BJ (cell line): ENCODE results near the gene FMN1. TPM values are rescaled to one million over a fixed set of nuclear protein-coding genes. Genes with fewer than 3 reads are reported as not detected.

Experiments used
- CTCF ChIA-PET: fragments of 350-600 bp; formaldehyde crosslinking; extraction: SDS; loops from one replicate; lab custom pipeline; 2021; ENCODE audit warnings: antibody characterized with exemption, inconsistent platforms; lab: Yijun Ruan, JAX
- POLR2A ChIA-PET: fragments of 300-600 bp; sonication (Branson Sonifier 250); formaldehyde crosslinking; extraction: SDS; loops from one replicate; lab custom pipeline; 2021; ENCODE audit warnings: antibody characterized with exemption; lab: Charles Lee
- DNase-seq: peaks from one replicate; pipeline ENCODE4 v3.0.0-alpha.2; 2011; ENCODE audit warnings: low read depth
- H3K27me3 ChIP-seq: 2 replicates; pipeline ENCODE4 v1.6.0; 2011; ENCODE audit warnings: low read length; ENCODE audit not compliant: control insufficient read depth, insufficient read depth
- H3K36me3 ChIP-seq: 2 replicates; pipeline ENCODE4 v1.5.1; 2011; ENCODE audit warnings: low read length; ENCODE audit not compliant: control insufficient read depth, insufficient read depth
- H3K4me3 ChIP-seq: 2 replicates; pipeline ENCODE4 v1.5.1; 2011; ENCODE audit warnings: low read depth, mild to moderate bottlenecking, control low read depth, low read length
- CTCF ChIP-seq: IDR thresholded peaks from 2 replicates; pipeline ENCODE4 v1.5.1; 2011; ENCODE audit warnings: low read depth, mild to moderate bottlenecking, control low read depth, inconsistent platforms, low read length, moderate library complexity; ENCODE audit not compliant: insufficient read depth
- polyA plus RNA-seq: library from polyadenylated mRNA; depleted of rRNA; stranded (reverse); fragments of >200 nt; gene quantifications from 2 replicates; pipeline ENCODE4 v1.2.3, GENCODE V29; 2011

Gene FMN1
- polyA plus RNA-seq, 1 experiment: 2.6 TPM

- POLR2A ChIA-PET: no interaction called here
Measured at GRCh38 chr15:32864841-32865240, 329.7 kb downstream of the FMN1 start.

GRCh38 chr15:32864051-32864450 is 330.5 kb downstream of the FMN1 start:
- ChIA-PET CTCF (interaction anchor here (1.0 to 1.5 kb wide), 3 partner anchors 24 to 201 kb away, joined by 3 to 4 read pairs (median 3); no protein-coding TSS in a partner anchor), POLR2A (no interaction called here)
- no peak overlapping the region for H3K4me3 ChIP-seq
- H3K36me3 ChIP-seq: no peaks in the 10 kb centered on the region
- no peak for DNase-seq
- no peak for TF ChIP-seq CTCF
- H3K27me3 ChIP-seq: no peaks in the 10 kb centered on the region

More at GRCh38 chr15:32864841-32865240, 329.7 kb downstream of the FMN1 start:
- CTCF ChIA-PET: interaction anchor here (1.0 to 1.1 kb wide), 2 partner anchors 24 to 202 kb away, joined by 3 read pairs; no protein-coding TSS in a partner anchor
- Histone ChIP-seq H3K4me3 (no peak overlapping the region), H3K36me3 (no peaks in the 10 kb centered on the region), H3K27me3 (no peaks in the 10 kb centered on the region)
- TF ChIP-seq CTCF: no peak
- no peak for DNase-seq

GRCh38 chr15:32861761-32862160 is 332.8 kb downstream of the FMN1 start:
- no peak overlapping the region for H3K4me3 ChIP-seq
- CTCF ChIA-PET: interaction anchor here (0.7 to 2.1 kb wide), 6 partner anchors 11 to 213 kb away, joined by 3 to 7 read pairs (median 3); no protein-coding TSS in a partner anchor

GRCh38 chr15:32861174-32861573 is 333.3 kb downstream of the FMN1 start:
- no peak for TF ChIP-seq CTCF
- no peak overlapping the region for H3K4me3 ChIP-seq
- ChIA-PET CTCF (interaction anchor here (0.7 to 2.1 kb wide), 6 partner anchors 10 to 212 kb away, joined by 3 to 7 read pairs (median 3); no protein-coding TSS in a partner anchor), POLR2A (interaction anchor here (0.6 to 1.8 kb wide), 2 partner anchors 11 to 27 kb away, joined by 3 to 4 read pairs; no protein-coding TSS in a partner anchor)
- no peaks in the 10 kb centered on the region for H3K27me3 ChIP-seq
- no peak for DNase-seq
- no peaks in the 10 kb centered on the region for H3K36me3 ChIP-seq

More at GRCh38 chr15:32861761-32862160, 332.8 kb downstream of the FMN1 start:
- POLR2A ChIA-PET: interaction anchor here (0.6 to 1.8 kb wide), 2 partner anchors 12 to 27 kb away, joined by 3 to 4 read pairs; no protein-coding TSS in a partner anchor
- Histone ChIP-seq H3K27me3 (no peaks in the 10 kb centered on the region), H3K36me3 (no peaks in the 10 kb centered on the region)
- DNase-seq: peak; percentile 69
- no peak for TF ChIP-seq CTCF

GRCh38 chr15:32859996-32860395 is 334.5 kb downstream of the FMN1 start:
- Histone ChIP-seq H3K27me3 (no peaks in the 10 kb centered on the region), H3K36me3 (no peaks in the 10 kb centered on the region), H3K4me3 (no peak overlapping the region)
- CTCF ChIA-PET: interaction anchor here (0.7 to 1.9 kb wide), 3 partner anchors 9 to 211 kb away, joined by 3 to 4 read pairs (median 3); no protein-coding TSS in a partner anchor
- no peak for DNase-seq
- POLR2A ChIA-PET: no interaction called here
- TF ChIP-seq CTCF: no peak
